Activated CD8-positive, alpha-beta memory T cell treated with anti-CD3 and anti-CD28 coated beads for 24 hours (primary cell): Measurements from ENCODE around the gene MVP.
A peak's percentile ranks its signal among the peaks of the same experiment; 100 is the strongest.
"Not testable (repeated sequence)": the region's sequence is repeated elsewhere in the genome, so short reads cannot be mapped to it uniquely, and the experiment has no call there.

ENCODE experiments used
- DNase-seq: peaks from one replicate; pipeline ENCODE4 v3.0.0-alpha.2; 2020

MVP gene

GRCh38 chr16:29876594-29877249, 56.5 kb downstream of the MVP start:
- DNase-seq, result peak; percentile 76

- DNase-seq, result peak; percentile 68
Measured at GRCh38 chr16:29877266-29877961, 57.2 kb downstream of the MVP start.

GRCh38 chr16:29878172-29878571, 57.9 kb downstream of the MVP start:
- no peak for DNase-seq

- DNase-seq, result no peak
Measured at GRCh38 chr16:29881050-29881449, 60.8 kb downstream of the MVP start.

GRCh38 chr16:29883987-29884386, 63.7 kb downstream of the MVP start:
- DNase-seq, result no peak

- DNase-seq, result not testable (repeated sequence)
Measured at GRCh38 chr16:29889372-29889771, 69.1 kb downstream of the MVP start.

- DNase-seq, result no peak
Measured at GRCh38 chr16:29891525-29892457, 71.5 kb downstream of the MVP start.

GRCh38 chr16:29892458-29892813, 72.2 kb downstream of the MVP start:
- DNase-seq, result no peak

- DNase-seq, result no peak
Measured at GRCh38 chr16:29893553-29893952, 73.3 kb downstream of the MVP start.

- no peak for DNase-seq
Measured at GRCh38 chr16:29894352-29894751, 74.1 kb downstream of the MVP start.

- DNase-seq, result no peak
Measured at GRCh38 chr16:29896841-29897240, 76.6 kb downstream of the MVP start.

- DNase-seq, result no peak
Measured at GRCh38 chr16:29897333-29897732, 77.1 kb downstream of the MVP start.
